Activated T-cell treated with anti-CD3 and anti-CD28 coated beads for 4 hours (primary cell): ENCODE measurements around the gene AUTS2.

Experiments
- DNase-seq: peaks from one replicate; pipeline ENCODE4 v3.0.0-alpha.2; 2020

Gene AUTS2

GRCh38 chr7:70540641-70541040 lies 942.4 kb downstream of the AUTS2 start:
- no peak for DNase-seq

DNA sequence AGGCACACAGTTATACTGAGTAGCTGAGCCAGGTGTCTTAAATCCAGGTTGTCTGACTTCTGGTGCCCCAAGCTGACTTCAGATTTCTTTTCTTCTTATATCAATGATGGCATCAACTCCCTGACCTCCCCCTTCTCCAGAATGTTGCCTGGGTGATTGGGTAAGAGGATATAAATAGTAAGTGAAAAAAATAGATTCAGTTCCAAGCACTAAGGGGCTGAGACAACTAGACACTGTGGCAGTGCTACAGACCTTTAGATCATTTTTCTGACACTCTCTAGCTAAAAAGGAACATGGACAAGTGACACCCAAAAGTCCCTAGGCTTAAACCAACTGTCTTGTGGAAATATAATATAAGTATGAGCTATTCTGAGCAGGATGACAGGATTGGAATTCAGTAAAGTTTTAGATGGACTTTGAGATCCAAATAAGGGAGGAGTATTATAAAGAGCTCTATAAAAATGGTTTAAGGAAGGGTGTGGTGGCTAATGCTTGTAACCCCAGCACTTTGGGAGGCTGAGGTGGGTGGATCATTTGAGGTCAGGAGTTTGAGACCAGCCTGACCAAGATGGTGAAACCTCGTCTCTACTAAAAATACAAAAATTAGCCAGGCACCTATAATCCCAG lies 944.6 kb downstream of the AUTS2 start:
- DNase-seq = no peak

DNA sequence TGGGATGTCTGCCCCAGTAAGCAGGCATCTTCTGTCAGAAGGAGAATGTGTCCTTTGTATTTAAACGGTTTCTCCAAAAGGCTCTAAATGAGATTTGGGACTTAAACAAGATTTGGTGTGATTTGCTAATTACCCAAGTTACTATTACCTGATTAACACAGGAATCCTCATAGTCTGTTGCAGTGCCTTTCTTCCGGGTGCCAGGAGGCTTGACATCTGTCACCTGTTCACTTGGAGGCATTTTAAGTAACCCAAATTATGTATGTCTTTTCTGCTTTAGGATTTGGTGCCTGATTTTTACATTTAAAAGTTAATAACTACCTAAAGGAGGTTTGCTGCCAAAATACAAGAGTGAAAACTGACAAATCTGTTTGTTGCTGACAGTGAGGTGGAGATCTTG lies 945.7 kb downstream of the AUTS2 start:
- DNase-seq = no peak

DNA sequence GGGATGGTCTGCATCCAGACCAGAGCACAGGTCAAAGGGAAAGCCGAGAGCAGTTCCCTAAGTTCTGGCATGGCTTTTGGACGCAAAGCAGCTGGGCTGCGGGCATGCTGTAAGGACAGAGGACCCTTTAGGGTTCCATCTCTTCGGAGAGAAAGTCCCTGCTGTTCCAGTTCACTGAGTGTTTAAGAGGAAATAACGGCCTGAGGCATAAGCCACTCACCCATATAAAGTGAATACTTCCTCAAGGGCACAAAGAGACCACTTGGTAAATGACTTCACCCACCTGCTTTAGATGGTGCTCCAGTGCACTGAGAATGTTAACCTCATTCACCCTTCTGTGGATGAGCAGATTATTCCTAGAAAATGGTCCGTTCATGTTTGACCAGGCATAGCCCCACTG lies 946.9 kb downstream of the AUTS2 start:
- DNase-seq = no peak

DNA sequence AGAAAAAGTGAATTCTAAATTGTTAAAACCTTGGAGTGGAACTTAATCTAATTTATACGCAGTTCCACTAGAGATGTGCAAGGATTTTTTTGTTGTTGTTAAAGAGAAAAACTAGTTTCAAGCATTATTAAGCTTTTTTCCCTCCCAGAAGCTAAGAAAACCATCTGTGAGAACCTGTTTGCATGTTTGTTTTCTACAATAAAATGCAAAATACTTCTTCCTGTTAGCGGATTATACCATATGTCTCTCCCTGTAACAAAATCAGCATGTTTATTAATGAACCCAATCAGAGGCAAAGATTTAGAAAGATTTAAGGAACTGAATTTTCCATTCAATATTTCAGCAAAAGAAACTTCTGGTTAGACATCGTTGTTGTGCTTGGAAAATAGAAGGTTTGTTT lies 953.9 kb downstream of the AUTS2 start:
- no peak for DNase-seq

DNA sequence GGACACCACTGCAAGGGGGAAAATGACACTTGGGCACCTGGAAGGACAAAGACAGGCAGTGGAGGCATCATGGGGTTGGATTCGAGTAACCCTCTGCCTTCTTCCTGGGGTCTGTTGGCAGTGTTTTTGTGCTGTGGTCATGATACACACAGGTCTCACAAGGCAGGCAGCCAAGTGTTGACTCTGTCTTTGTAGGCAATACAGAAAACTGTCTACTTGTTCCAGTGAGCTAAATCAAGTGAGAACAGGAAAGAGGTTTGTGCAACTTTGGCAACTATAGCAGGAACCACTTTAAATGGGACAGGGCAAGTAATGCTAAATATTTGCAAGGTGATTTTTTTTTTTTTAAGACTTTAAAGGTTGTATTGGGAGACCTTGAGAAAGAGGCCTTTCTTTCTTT lies 955.1 kb downstream of the AUTS2 start:
- DNase-seq = no peak

GRCh38 chr7:70554646-70555045 lies 956.4 kb downstream of the AUTS2 start:
- no peak for DNase-seq

DNA sequence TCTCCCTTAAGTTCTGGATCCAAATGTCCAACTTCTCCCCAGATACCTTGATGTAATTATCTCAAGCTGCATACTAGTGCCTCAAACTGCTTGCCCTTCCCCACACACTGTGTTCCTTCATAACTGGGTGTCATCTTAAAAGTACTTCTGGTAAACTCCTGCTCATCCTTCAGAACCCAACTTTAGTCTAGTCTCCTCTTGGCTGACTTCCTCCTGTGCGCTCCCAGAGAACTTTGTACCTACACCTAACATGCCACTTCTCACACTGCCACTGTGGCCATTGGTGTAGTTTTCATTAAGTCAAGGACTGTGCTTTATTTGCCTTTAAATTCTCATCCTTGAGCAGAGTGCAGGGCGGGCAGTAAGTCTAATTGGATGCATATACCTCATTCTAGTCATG lies 958.5 kb downstream of the AUTS2 start:
- no peak for DNase-seq

GRCh38 chr7:70557338-70557737 lies 959.1 kb downstream of the AUTS2 start:
- DNase-seq = no peak

GRCh38 chr7:70559815-70560214 lies 961.5 kb downstream of the AUTS2 start:
- DNase-seq = no peak

DNA sequence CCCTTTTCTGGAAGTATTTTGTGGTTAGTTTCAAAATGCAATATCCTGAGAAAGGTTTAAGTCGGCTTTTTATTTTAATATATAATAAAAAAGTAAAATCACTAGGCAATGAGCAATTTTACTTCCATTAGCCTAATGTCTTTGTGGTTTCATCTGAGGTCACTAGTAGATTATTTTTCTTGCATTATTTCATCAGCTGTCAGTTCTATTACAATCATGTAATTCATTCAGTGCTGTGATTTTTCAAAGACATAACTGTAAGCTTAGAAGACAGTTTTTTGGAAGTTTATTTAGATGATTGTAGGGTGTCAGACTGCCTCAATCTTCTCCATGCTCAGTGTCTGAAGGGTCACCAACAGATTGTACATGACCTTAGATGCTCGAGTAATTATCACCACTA lies 965.7 kb downstream of the AUTS2 start:
- DNase-seq = no peak

- DNase-seq = no peak
Measured at GRCh38 chr7:70565721-70566370, 967.6 kb downstream of the AUTS2 start.

DNA sequence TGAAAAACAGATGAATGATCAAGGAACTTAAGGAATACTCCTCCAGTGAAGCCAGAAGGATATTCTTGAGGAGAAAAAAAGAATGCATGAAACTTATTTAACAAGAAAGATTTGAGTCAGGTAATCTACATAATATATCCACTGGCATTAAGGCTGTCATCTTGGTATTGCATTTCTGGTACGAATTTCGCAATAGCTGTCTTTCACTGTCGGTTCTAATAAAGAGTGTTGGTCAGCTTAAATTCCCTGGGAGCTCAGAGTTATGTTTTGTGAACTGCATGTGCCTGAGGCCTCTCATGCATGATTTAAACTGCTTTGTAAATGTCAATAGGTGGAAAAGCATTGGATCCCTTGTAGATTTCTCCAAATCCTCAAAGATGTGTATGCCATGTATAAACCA lies 968.4 kb downstream of the AUTS2 start:
- no peak for DNase-seq

- DNase-seq = no peak
Measured at GRCh38 chr7:70568674-70569334, 970.5 kb downstream of the AUTS2 start.

DNA sequence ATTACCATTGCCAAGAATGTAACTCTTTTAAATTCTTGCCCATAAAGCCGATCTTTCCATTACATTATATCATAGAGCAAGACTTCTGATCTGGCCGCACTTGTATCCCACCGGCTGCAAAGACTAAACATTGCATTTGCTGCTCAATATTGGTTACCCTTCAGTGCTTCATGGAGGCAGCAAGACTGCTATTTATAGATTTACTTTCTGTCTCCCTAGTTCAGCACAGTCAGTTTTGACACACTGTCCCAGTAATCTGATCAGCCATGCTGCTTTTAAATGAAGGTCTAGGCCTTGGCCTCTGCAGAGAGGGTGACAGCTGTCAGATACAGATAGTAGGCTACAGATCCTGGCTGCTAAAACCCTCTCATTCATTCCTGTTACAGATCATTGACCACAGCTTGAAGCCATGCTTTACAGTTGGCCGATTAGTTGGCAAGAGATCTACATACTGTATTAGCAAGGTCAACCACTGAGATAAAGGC lies 971.1 kb downstream of the AUTS2 start:
- no peak for DNase-seq

DNA sequence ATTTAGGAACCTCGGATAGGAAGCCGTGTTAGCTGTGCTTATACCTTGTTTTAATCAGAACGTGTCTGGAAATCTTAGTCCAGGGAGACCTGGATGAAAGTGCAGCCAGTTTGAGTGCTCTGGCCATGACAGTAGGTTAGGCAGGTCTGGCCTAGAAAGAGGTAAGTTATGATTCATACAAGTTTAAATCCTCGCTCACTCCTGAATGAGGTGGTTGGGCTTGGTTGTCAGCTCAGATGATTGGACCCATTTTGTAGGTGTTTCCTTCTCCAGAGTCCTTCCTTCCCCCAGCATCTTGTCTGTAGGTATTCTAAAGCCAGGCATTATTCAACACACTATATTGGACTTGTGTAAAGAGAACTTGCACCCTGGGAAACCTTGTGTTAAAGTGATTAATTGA lies 971.8 kb downstream of the AUTS2 start:
- no peak for DNase-seq

GRCh38 chr7:70570961-70571360 lies 972.7 kb downstream of the AUTS2 start:
- DNase-seq = no peak

DNA sequence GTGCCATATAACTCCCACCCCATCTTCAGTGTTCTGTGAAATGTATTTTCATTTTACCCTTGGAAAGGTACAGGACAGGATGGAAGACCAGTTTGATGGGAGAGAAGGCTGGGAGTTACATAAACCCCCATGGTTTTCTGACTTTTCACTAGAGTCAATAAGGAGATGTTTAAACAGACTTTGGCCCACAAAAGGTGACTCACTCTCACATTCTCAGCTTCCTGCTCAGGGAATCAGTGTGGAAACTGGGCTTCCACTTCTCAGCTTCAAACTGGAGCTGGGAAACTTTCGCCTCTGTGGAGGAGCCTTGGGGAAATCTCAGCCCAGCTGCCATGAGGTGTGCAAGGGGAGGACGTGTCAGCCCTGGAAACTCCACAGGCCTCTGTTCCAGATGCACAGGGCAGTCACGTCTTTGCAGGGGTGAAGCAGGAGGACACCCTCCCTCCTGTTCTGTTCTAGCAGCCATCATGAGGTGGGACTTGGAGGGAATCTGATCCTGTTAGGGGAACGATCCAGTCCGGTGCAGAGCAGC lies 973.2 kb downstream of the AUTS2 start:
- no peak for DNase-seq

DNA sequence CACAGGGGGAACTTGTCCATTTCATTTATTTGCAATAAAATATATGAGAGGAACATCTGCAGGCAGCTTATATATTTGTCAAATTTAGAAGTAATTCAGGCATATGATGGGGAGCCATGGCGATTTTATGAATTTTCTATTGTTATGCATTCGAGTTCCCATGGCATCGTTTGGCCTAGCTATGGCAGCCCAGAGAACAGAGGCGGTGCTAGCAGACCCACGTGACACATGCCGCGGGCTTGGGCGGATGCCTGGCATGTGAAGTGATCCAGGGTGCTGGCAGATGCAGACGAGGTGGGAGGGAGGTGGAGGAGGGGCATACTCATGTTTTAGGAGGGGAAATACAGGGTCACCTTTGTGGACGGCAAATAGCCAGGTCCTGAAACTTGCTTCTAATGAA lies 973.7 kb downstream of the AUTS2 start:
- DNase-seq = no peak

DNA sequence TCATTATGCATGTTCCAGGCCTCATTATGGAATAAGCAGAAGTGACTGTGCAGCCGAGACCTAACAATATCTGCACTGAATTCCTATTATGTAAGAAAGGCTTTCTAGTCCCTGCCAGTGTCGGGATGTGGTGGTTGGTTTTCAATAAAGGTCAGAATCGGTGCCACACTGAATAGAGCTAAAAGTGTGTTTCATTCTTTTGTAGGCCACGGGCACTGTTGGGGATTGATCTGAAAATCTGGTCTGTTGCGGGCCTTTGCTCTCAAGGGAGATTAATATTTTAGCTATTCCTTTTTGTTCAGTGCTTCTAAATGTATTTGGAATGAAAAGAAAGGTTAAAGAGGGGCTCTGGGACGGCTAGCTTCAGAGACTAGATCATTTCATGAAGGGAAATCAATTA lies 974.3 kb downstream of the AUTS2 start:
- no peak for DNase-seq

- no peak for DNase-seq
Measured at GRCh38 chr7:70573071-70573661, 974.9 kb downstream of the AUTS2 start.

DNA sequence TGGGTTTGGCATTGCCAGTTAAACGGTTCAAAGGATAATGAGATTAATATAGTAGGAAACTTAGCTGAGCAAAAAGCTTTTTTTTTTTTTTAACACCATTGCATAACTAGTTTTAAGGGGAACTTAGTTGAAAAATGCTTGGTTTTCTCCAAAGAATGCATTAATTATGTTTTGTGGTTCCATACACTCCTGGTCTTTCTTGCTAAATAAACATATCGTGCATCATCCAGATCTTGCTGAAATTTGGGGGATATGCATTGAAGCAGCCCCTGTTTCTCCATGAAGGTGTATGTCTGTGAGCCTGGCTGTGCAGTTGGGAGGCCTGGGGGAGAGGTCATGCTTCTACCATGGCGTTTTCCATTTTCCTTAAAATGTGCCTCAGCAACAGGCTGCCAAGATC lies 975.4 kb downstream of the AUTS2 start:
- no peak for DNase-seq

DNA sequence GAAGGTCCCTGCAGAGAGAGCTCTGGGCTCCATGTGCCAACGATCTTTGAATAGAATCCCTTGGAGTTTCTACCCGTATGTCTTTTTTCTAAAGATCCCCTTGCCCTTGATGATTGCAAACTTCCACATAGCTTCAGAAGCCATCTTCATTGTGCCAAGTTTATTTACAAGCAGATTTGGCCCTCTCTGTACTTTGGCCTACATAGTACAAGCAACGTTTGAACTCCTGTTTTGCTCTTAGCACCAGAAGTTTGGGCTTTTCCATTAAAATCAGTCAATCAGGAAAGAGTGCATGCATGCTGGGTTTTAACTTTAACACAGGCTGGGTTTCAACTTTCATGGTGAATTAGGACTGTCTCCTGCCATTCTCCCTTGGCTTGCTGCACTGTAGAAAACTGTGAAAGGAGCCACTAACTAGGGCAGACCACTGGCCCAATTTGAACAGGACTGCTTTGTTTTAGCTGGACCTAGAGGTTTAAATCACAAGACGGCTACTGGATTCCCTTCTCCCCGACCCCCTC lies 976.1 kb downstream of the AUTS2 start:
- DNase-seq = no peak
